ENCODE data around the gene GABRP. TPM values are rescaled to one million over a fixed set of nuclear protein-coding genes. Genes with fewer than 3 reads are reported as not detected.

GABRP gene
- not detected for total RNA-seq
- not detected for polyA plus RNA-seq

- Mint-ChIP-seq H3K4me1 (no peaks in the 10 kb centered on the region), H3K36me3 (no peaks in the 10 kb centered on the region), H3K9me3 (no peaks in the 10 kb centered on the region), H3K27me3 (peaks cover 5% of the 10 kb centered on the region), H3K4me3 (no peak within 1 kb of the TSS), H3K27ac (no peak within 1 kb of the TSS)
- Histone ChIP-seq H3K9me3 (ENCODE audit: control insufficient read depth in 2 of 2, low read length in 2 of 2) (no peaks in the 10 kb centered on the region), H3K27ac (ENCODE audit: insufficient read depth, low read length, poor library complexity, severe bottlenecking) (no peak within 1 kb of the TSS), H3K4me3 (ENCODE audit: low read depth, low read length) (no peak within 1 kb of the TSS), H3K36me3 (ENCODE audit: control insufficient read depth, insufficient read depth, low read length) (no peaks in the 10 kb centered on the region), H3K27me3 (ENCODE audit: control insufficient read depth, insufficient read depth, low read length) (no peaks in the 10 kb centered on the region), H3K4me1 (ENCODE audit: control insufficient read depth, insufficient read depth, low read length, poor library complexity, severe bottlenecking) (no peaks in the 10 kb centered on the region)
- ATAC-seq (ENCODE audit: low read depth in 2 of 2) (no peak), DNase-seq (no peak)
Observed at GRCh38 chr5:170783498-170784247, at the start of gene GABRP. GABRP (plus strand) TSS chr5:170783725; CDS start chr5:170788616, 4,891 bp downstream.

DNA sequence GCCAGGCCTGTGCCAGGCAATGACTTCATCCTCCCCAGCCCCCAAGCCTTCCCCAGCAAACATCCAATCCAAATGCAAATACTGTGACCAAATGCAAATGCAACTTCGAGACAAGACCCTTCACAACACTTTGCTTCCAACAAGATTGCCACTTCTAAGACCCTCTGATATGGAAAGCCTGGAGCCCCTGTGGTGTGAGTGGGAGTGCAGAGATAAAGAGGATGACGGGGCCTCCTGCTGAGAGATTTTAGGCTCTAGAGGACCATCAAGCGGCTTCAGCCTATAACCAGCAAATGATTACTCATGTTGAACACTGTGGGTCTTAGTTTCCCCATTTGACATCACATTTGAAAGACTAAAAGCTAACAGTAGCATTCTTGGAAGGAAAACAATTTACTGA, 46.6 kb upstream of the GABRP start:
- Histone ChIP-seq H3K27ac (ENCODE audit: insufficient read depth, low read length, poor library complexity, severe bottlenecking) (no peak overlapping the region), H3K27me3 (ENCODE audit: control insufficient read depth, insufficient read depth, low read length) (no peaks in the 10 kb centered on the region), H3K9me3 (ENCODE audit: control insufficient read depth in 2 of 2, low read length in 2 of 2) (peaks cover 4 to 5% of the 10 kb centered on the region in 2 experiments), H3K4me3 (ENCODE audit: low read depth, low read length) (no peak overlapping the region), H3K36me3 (ENCODE audit: control insufficient read depth, insufficient read depth, low read length) (no peaks in the 10 kb centered on the region), H3K4me1 (ENCODE audit: control insufficient read depth, insufficient read depth, low read length, poor library complexity, severe bottlenecking) (no peaks in the 10 kb centered on the region)
- Mint-ChIP-seq H3K27me3 (no peaks in the 10 kb centered on the region), H3K27ac (no peak overlapping the region), H3K4me3 (no peak overlapping the region), H3K9me3 (peaks cover 0 to 10% (median 0%) of the 10 kb centered on the region in 7 donors), H3K4me1 (no peaks in the 10 kb centered on the region), H3K36me3 (no peaks in the 10 kb centered on the region)
- no peak for DNase-seq
- no peak for ATAC-seq (ENCODE audit: low read depth in 2 of 2)

- H3K9me3 Mint-ChIP-seq: peaks cover 0 to 10% (median 0%) of the 10 kb centered on the region in 7 donors
- ATAC-seq (ENCODE audit: low read depth in 2 of 2) (no peak), DNase-seq (no peak)
- no peaks in the 10 kb centered on the region for H3K36me3 Mint-ChIP-seq
- no peak overlapping the region for H3K4me3 Mint-ChIP-seq
- no peak overlapping the region for H3K27ac ChIP-seq (ENCODE audit: insufficient read depth, low read length, poor library complexity, severe bottlenecking)
- H3K27me3 Mint-ChIP-seq: no peaks in the 10 kb centered on the region
- H3K27ac Mint-ChIP-seq: no peak overlapping the region
- H3K36me3 ChIP-seq (ENCODE audit: control insufficient read depth, insufficient read depth, low read length): no peaks in the 10 kb centered on the region
- H3K27me3 ChIP-seq (ENCODE audit: control insufficient read depth, insufficient read depth, low read length): no peaks in the 10 kb centered on the region
- H3K4me1 ChIP-seq (ENCODE audit: control insufficient read depth, insufficient read depth, low read length, poor library complexity, severe bottlenecking): no peaks in the 10 kb centered on the region
- no peaks in the 10 kb centered on the region for H3K4me1 Mint-ChIP-seq
- H3K9me3 ChIP-seq (ENCODE audit: control insufficient read depth in 2 of 2, low read length in 2 of 2): peaks cover 4 to 5% of the 10 kb centered on the region in 2 experiments
- no peak overlapping the region for H3K4me3 ChIP-seq (ENCODE audit: low read depth, low read length)
Observed at GRCh38 chr5:170737591-170737990, 45.9 kb upstream of the GABRP start.

DNA sequence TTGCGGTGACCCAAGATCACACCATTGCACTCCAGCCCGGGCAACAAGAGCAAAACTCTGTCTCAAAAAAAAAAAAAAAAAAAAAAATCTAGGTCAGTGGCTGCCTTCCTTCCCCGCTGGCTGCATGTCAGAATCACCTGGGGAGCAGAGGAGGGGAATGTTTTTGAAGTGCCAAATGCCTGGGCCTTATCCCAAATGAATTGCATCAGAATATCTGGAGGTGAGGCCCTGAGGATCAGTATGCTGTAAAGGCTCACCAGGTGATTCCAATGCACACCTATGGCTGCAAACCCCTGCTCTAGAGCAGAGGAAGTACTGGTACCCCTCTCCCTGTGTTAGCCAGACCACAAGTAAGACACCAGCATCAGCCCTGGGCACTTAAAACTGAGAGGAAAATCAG, 44.7 kb upstream of the GABRP start:
- Histone ChIP-seq H3K4me1 (ENCODE audit: control insufficient read depth, insufficient read depth, low read length, poor library complexity, severe bottlenecking) (no peaks in the 10 kb centered on the region), H3K27me3 (ENCODE audit: control insufficient read depth, insufficient read depth, low read length) (no peaks in the 10 kb centered on the region), H3K27ac (ENCODE audit: insufficient read depth, low read length, poor library complexity, severe bottlenecking) (no peak overlapping the region), H3K4me3 (ENCODE audit: low read depth, low read length) (no peak overlapping the region), H3K36me3 (ENCODE audit: control insufficient read depth, insufficient read depth, low read length) (no peaks in the 10 kb centered on the region), H3K9me3 (ENCODE audit: control insufficient read depth in 2 of 2, low read length in 2 of 2) (peaks cover 4 to 5% of the 10 kb centered on the region in 2 experiments)
- ATAC-seq (ENCODE audit: low read depth in 2 of 2) (no peak), DNase-seq (no peak)
- Mint-ChIP-seq H3K4me1 (no peaks in the 10 kb centered on the region), H3K9me3 (peaks cover 0 to 10% (median 0%) of the 10 kb centered on the region in 7 donors), H3K27ac (no peak overlapping the region), H3K36me3 (no peaks in the 10 kb centered on the region), H3K27me3 (peaks cover 7% of the 10 kb centered on the region), H3K4me3 (no peak overlapping the region)

- Mint-ChIP-seq H3K27me3 (peaks cover 7% of the 10 kb centered on the region), H3K27ac (no peak overlapping the region), H3K9me3 (peaks cover 0 to 10% (median 0%) of the 10 kb centered on the region in 7 donors), H3K4me1 (peaks cover 0 to 2% (median 0%) of the 10 kb centered on the region in 4 donors), H3K36me3 (no peaks in the 10 kb centered on the region), H3K4me3 (no peak overlapping the region)
- Histone ChIP-seq H3K27ac (ENCODE audit: insufficient read depth, low read length, poor library complexity, severe bottlenecking) (no peak overlapping the region), H3K4me1 (ENCODE audit: control insufficient read depth, insufficient read depth, low read length, poor library complexity, severe bottlenecking) (peaks cover 2% of the 10 kb centered on the region), H3K9me3 (ENCODE audit: control insufficient read depth in 2 of 2, low read length in 2 of 2) (peaks cover 4 to 5% of the 10 kb centered on the region in 2 experiments), H3K27me3 (ENCODE audit: control insufficient read depth, insufficient read depth, low read length) (no peaks in the 10 kb centered on the region), H3K4me3 (ENCODE audit: low read depth, low read length) (no peak overlapping the region), H3K36me3 (ENCODE audit: control insufficient read depth, insufficient read depth, low read length) (no peaks in the 10 kb centered on the region)
- no peak for DNase-seq
- no peak for ATAC-seq (ENCODE audit: low read depth in 2 of 2)
Observed at GRCh38 chr5:170739446-170739845, 44.1 kb upstream of the GABRP start.

- H3K27me3 ChIP-seq (ENCODE audit: control insufficient read depth, insufficient read depth, low read length): no peaks in the 10 kb centered on the region
- H3K9me3 ChIP-seq (ENCODE audit: control insufficient read depth in 2 of 2, low read length in 2 of 2): peaks cover 0 to 4% of the 10 kb centered on the region in 2 experiments
- H3K4me3 Mint-ChIP-seq: no peak overlapping the region
Observed at GRCh38 chr5:170740551-170741205, 42.8 kb upstream of the GABRP start.

DNA sequence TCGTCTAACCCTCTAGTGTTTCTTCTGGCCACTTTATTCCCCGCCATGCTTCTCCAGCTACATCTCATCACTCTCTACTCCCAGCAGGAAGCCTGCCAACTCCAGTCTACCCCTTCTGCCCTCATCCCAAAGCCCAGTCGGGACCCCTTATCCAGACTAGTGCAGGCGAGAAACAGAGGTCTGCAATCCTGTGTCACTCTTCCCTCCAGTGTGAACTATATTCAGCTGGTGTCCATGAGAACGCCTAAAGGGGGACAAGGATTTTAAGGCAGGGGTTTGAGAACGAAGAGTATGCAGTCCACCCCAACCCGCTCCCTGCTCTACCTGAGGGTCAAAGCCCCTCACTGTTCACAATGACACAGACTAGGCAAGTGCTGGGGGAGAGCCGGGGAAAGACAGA, 41.7 kb upstream of the GABRP start:
- H3K27me3 Mint-ChIP-seq: peaks cover 11% of the 10 kb centered on the region
- no peak overlapping the region for H3K27ac Mint-ChIP-seq

More at GRCh38 chr5:170740551-170741205, 42.8 kb upstream of the GABRP start:
- no peak for ATAC-seq (ENCODE audit: low read depth in 2 of 2)
- Histone ChIP-seq H3K36me3 (ENCODE audit: control insufficient read depth, insufficient read depth, low read length) (no peaks in the 10 kb centered on the region), H3K4me3 (ENCODE audit: low read depth, low read length) (no peak overlapping the region), H3K27ac (ENCODE audit: insufficient read depth, low read length, poor library complexity, severe bottlenecking) (no peak overlapping the region), H3K4me1 (ENCODE audit: control insufficient read depth, insufficient read depth, low read length, poor library complexity, severe bottlenecking) (peaks cover 4% of the 10 kb centered on the region)
- H3K27ac Mint-ChIP-seq: no peak overlapping the region
- H3K36me3 Mint-ChIP-seq: no peaks in the 10 kb centered on the region
- H3K4me1 Mint-ChIP-seq: peaks cover 0 to 2% (median 0%) of the 10 kb centered on the region in 4 donors
- no peak for DNase-seq
- H3K9me3 Mint-ChIP-seq: peaks cover 0 to 4% (median 0%) of the 10 kb centered on the region in 7 donors
- peaks cover 11% of the 10 kb centered on the region for H3K27me3 Mint-ChIP-seq

More for the DNA sequence above, 41.7 kb upstream of the GABRP start:
- H3K27ac ChIP-seq (ENCODE audit: insufficient read depth, low read length, poor library complexity, severe bottlenecking): no peak overlapping the region
- H3K36me3 Mint-ChIP-seq: no peaks in the 10 kb centered on the region
- peaks cover 0 to 2% (median 0%) of the 10 kb centered on the region in 4 donors for H3K4me1 Mint-ChIP-seq
- ATAC-seq (ENCODE audit: low read depth in 2 of 2) (no peak), DNase-seq (no peak)
- H3K4me3 ChIP-seq (ENCODE audit: low read depth, low read length): no peak overlapping the region
- H3K4me1 ChIP-seq (ENCODE audit: control insufficient read depth, insufficient read depth, low read length, poor library complexity, severe bottlenecking): peaks cover 4% of the 10 kb centered on the region
- H3K27me3 ChIP-seq (ENCODE audit: control insufficient read depth, insufficient read depth, low read length): no peaks in the 10 kb centered on the region
- no peak overlapping the region for H3K4me3 Mint-ChIP-seq
- no peaks in the 10 kb centered on the region for H3K9me3 ChIP-seq (ENCODE audit: control insufficient read depth in 2 of 2, low read length in 2 of 2)
- no peaks in the 10 kb centered on the region for H3K36me3 ChIP-seq (ENCODE audit: control insufficient read depth, insufficient read depth, low read length)
- peaks cover 0 to 1% (median 0%) of the 10 kb centered on the region in 7 donors for H3K9me3 Mint-ChIP-seq
